Measurements from ENCODE around the gene ZDHHC14.

The ZDHHC14 gene

GRCh38 chr6:157479464-157480303, 98.7 kb downstream of the ZDHHC14 start:
- no peak for TF ChIP-seq ZNF274 (IDR thresholded peaks at IDR 0.05; ENCODE audit: low read depth, low read length)
- TF ChIP-seq YY1 (IDR thresholded peaks at IDR 0.05; ENCODE audit: insufficient read depth, insufficient read length) = no peak
- no peak for TF ChIP-seq SUZ12 (IDR thresholded peaks at IDR 0.05; ENCODE audit: extremely low read depth, insufficient read depth, insufficient read length)
- Histone ChIP-seq H3K36me3 (ENCODE audit: insufficient read depth, insufficient read length, low read length) (no peaks in the 10 kb centered on the region), H3K27me3 (ENCODE audit: insufficient read depth, insufficient read length) (no peaks in the 10 kb centered on the region), H3K4me3 (ENCODE audit: insufficient read length, low read depth) (no peak overlapping the region), H3K4me1 (ENCODE audit: insufficient read depth, insufficient read length) (no peaks in the 10 kb centered on the region), H3K9me3 (ENCODE audit: insufficient read depth, low read length) (no peaks in the 10 kb centered on the region), H3K9ac (ENCODE audit: insufficient read length, low read depth) (no peak overlapping the region)
- DNase-seq (ENCODE audit: low read depth, low spot score) = no peak

DNA sequence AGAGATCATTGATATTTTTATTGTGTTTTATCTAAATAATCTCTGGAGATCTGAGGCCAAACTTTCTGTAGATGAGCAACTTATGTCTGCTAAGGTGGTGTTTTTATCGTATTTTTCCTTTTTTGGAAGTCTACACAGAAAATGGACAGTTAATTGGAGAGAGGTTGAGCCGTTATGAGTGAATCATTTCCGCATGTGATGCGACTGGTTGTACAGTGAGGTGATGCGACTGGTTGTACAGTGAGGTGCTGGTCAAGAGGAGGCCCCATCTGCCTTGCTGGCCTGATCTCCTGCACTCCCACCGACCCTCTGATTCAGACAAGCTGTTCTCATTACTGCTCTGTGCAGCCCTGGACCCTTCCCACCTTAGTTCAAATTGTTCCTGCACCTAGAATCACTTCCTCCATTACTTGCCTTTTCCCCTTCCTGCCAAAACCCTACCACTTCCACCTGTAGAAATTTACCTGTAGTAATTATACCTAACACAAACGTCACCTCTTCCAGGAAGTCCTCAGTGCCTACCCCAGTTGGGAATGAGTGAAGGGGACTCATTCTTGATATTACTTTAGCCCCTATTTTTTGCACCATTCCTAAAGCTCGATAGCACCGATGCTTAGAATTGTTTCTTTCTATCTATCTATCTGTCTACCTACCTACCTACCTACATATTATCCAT, 100.3 kb downstream of the ZDHHC14 start:
- no peak overlapping the region for H3K4me3 ChIP-seq (ENCODE audit: insufficient read length, low read depth)
- H3K27me3 ChIP-seq (ENCODE audit: insufficient read depth, insufficient read length) = no peaks in the 10 kb centered on the region
- no peaks in the 10 kb centered on the region for H3K9me3 ChIP-seq (ENCODE audit: insufficient read depth, low read length)
- no peak overlapping the region for H3K9ac ChIP-seq (ENCODE audit: insufficient read length, low read depth)
- TF ChIP-seq ZNF274 (IDR thresholded peaks at IDR 0.05; ENCODE audit: low read depth, low read length) (no peak), SUZ12 (IDR thresholded peaks at IDR 0.05; ENCODE audit: extremely low read depth, insufficient read depth, insufficient read length) (no peak), YY1 (IDR thresholded peaks at IDR 0.05; ENCODE audit: insufficient read depth, insufficient read length) (no peak)
- no peaks in the 10 kb centered on the region for H3K4me1 ChIP-seq (ENCODE audit: insufficient read depth, insufficient read length)
- no peaks in the 10 kb centered on the region for H3K36me3 ChIP-seq (ENCODE audit: insufficient read depth, insufficient read length, low read length)
- DNase-seq (ENCODE audit: low read depth, low spot score) = no peak

- TF ChIP-seq SUZ12 (IDR thresholded peaks at IDR 0.05; ENCODE audit: extremely low read depth, insufficient read depth, insufficient read length) = no peak
- TF ChIP-seq ZNF274 (IDR thresholded peaks at IDR 0.05; ENCODE audit: low read depth, low read length) = no peak
- no peak for TF ChIP-seq YY1 (IDR thresholded peaks at IDR 0.05; ENCODE audit: insufficient read depth, insufficient read length)
- Histone ChIP-seq H3K36me3 (ENCODE audit: insufficient read depth, insufficient read length, low read length) (no peaks in the 10 kb centered on the region), H3K9ac (ENCODE audit: insufficient read length, low read depth) (no peak overlapping the region), H3K4me3 (ENCODE audit: insufficient read length, low read depth) (no peak overlapping the region), H3K27me3 (ENCODE audit: insufficient read depth, insufficient read length) (no peaks in the 10 kb centered on the region), H3K4me1 (ENCODE audit: insufficient read depth, insufficient read length) (no peaks in the 10 kb centered on the region), H3K9me3 (ENCODE audit: insufficient read depth, low read length) (no peaks in the 10 kb centered on the region)
- no peak for DNase-seq (ENCODE audit: low read depth, low spot score)
Measured at GRCh38 chr6:157481865-157482249, 100.9 kb downstream of the ZDHHC14 start.

DNA sequence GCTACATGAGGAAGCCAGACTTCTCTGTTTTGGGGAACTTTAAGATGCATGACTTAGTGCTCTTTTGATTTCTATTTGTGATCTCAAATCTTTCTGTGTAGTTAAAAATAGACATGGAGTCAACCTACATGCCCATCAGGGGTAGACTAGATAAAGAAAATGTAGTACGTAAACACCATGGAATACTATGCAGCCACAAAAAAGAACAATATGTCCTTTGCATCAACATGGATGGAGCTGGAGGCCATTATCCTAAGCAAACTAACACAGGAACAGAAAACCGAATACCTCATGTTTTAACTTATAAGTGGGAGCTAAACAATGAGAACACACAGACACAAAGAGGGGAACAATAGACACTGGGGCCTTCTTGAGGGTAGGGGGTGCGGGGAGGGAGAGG, 102.8 kb downstream of the ZDHHC14 start:
- TF ChIP-seq SUZ12 (IDR thresholded peaks at IDR 0.05; ENCODE audit: extremely low read depth, insufficient read depth, insufficient read length) (no peak), ZNF274 (IDR thresholded peaks at IDR 0.05; ENCODE audit: low read depth, low read length) (no peak), YY1 (IDR thresholded peaks at IDR 0.05; ENCODE audit: insufficient read depth, insufficient read length) (no peak)
- H3K9me3 ChIP-seq (ENCODE audit: insufficient read depth, low read length) = no peaks in the 10 kb centered on the region
- H3K36me3 ChIP-seq (ENCODE audit: insufficient read depth, insufficient read length, low read length) = no peaks in the 10 kb centered on the region
- peaks cover 2% of the 10 kb centered on the region for H3K4me1 ChIP-seq (ENCODE audit: insufficient read depth, insufficient read length)
- no peaks in the 10 kb centered on the region for H3K27me3 ChIP-seq (ENCODE audit: insufficient read depth, insufficient read length)
- no peak overlapping the region for H3K9ac ChIP-seq (ENCODE audit: insufficient read length, low read depth)
- no peak overlapping the region for H3K4me3 ChIP-seq (ENCODE audit: insufficient read length, low read depth)
- no peak for DNase-seq (ENCODE audit: low read depth, low spot score)

GRCh38 chr6:157484181-157484580, 103.2 kb downstream of the ZDHHC14 start:
- Histone ChIP-seq H3K4me1 (ENCODE audit: insufficient read depth, insufficient read length) (peaks cover 2% of the 10 kb centered on the region), H3K4me3 (ENCODE audit: insufficient read length, low read depth) (no peak overlapping the region), H3K9me3 (ENCODE audit: insufficient read depth, low read length) (no peaks in the 10 kb centered on the region), H3K27me3 (ENCODE audit: insufficient read depth, insufficient read length) (no peaks in the 10 kb centered on the region), H3K36me3 (ENCODE audit: insufficient read depth, insufficient read length, low read length) (no peaks in the 10 kb centered on the region), H3K9ac (ENCODE audit: insufficient read length, low read depth) (no peak overlapping the region)
- DNase-seq (ENCODE audit: low read depth, low spot score) = no peak
- TF ChIP-seq SUZ12 (IDR thresholded peaks at IDR 0.05; ENCODE audit: extremely low read depth, insufficient read depth, insufficient read length) (no peak), YY1 (IDR thresholded peaks at IDR 0.05; ENCODE audit: insufficient read depth, insufficient read length) (no peak), ZNF274 (IDR thresholded peaks at IDR 0.05; ENCODE audit: low read depth, low read length) (no peak)

DNA sequence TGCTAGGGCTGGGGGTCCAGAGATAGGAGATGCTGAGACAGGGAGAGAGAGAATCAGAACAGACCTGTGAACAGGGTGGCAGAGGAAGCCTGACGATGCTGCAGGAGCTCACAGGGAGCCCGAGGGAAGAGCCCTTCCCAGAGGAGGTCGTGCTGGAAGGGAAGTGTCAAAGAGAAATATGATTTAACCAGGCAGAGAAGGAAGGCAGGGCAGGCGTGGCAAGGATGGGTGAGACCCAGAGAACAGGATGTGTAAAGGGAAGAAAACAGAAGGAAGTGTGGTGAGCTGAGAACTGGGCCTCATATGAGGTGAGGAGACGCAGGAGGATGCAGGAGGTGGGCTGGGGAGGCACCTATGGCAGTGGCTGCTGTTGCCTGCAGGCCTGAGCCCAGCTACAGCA, 105.6 kb downstream of the ZDHHC14 start:
- TF ChIP-seq ZNF274 (IDR thresholded peaks at IDR 0.05; ENCODE audit: low read depth, low read length) = no peak
- TF ChIP-seq SUZ12 (IDR thresholded peaks at IDR 0.05; ENCODE audit: extremely low read depth, insufficient read depth, insufficient read length) = no peak
- no peak for TF ChIP-seq YY1 (IDR thresholded peaks at IDR 0.05; ENCODE audit: insufficient read depth, insufficient read length)
- no peaks in the 10 kb centered on the region for H3K9me3 ChIP-seq (ENCODE audit: insufficient read depth, low read length)
- no peaks in the 10 kb centered on the region for H3K36me3 ChIP-seq (ENCODE audit: insufficient read depth, insufficient read length, low read length)
- H3K4me3 ChIP-seq (ENCODE audit: insufficient read length, low read depth) = no peak overlapping the region
- DNase-seq (ENCODE audit: low read depth, low spot score) = no peak
- no peaks in the 10 kb centered on the region for H3K27me3 ChIP-seq (ENCODE audit: insufficient read depth, insufficient read length)
- no peak overlapping the region for H3K9ac ChIP-seq (ENCODE audit: insufficient read length, low read depth)
- peaks cover 2% of the 10 kb centered on the region for H3K4me1 ChIP-seq (ENCODE audit: insufficient read depth, insufficient read length)

DNA sequence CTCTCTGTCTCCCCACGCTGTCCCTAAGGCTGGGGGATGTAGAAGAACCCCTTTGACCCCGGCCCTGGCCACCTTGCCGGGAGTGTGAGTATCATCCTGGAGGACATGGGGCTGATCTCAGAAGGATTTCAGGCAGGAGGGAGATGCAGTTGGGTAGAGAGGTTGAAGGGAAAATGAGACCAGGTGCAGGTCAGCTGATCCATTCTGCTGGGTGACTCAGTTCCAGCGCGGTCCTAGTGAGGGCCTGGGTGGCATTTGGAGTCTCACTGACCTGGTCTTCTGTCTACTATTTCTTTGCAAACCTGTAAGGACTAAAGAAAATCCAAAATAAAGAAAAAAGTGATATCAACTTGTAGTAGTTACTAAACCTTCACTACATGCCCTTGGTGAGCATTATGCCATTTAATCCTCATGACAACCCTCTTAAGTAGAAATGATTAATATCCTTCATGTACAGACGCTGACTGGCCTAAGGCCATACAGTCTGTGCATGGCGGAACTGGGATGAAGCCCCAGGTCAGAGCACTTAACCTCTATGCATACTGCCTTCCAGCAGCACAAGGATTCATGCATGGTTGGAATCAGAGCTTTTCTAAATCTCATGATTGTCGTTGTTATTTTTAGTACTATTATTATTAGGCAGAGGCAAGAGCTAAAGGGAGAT, 106.3 kb downstream of the ZDHHC14 start:
- Histone ChIP-seq H3K4me3 (ENCODE audit: insufficient read length, low read depth) (no peak overlapping the region), H3K4me1 (ENCODE audit: insufficient read depth, insufficient read length) (peaks cover 2% of the 10 kb centered on the region)
- TF ChIP-seq ZNF274 (IDR thresholded peaks at IDR 0.05; ENCODE audit: low read depth, low read length) = no peak
- TF ChIP-seq SUZ12 (IDR thresholded peaks at IDR 0.05; ENCODE audit: extremely low read depth, insufficient read depth, insufficient read length) = no peak
- no peak for TF ChIP-seq YY1 (IDR thresholded peaks at IDR 0.05; ENCODE audit: insufficient read depth, insufficient read length)

More for the DNA sequence above, 106.3 kb downstream of the ZDHHC14 start:
- no peak overlapping the region for H3K9ac ChIP-seq (ENCODE audit: insufficient read length, low read depth)
- DNase-seq (ENCODE audit: low read depth, low spot score) = no peak
- H3K36me3 ChIP-seq (ENCODE audit: insufficient read depth, insufficient read length, low read length) = no peaks in the 10 kb centered on the region
- no peaks in the 10 kb centered on the region for H3K27me3 ChIP-seq (ENCODE audit: insufficient read depth, insufficient read length)
- H3K9me3 ChIP-seq (ENCODE audit: insufficient read depth, low read length) = no peaks in the 10 kb centered on the region
